DMS114 treated with DMSO at 0.1 percent for 48 hours (cell line): Measurements from ENCODE around the gene ERBB4.
"Not testable (repeated sequence)": the region's sequence is repeated elsewhere in the genome, so short reads cannot be mapped to it uniquely, and the experiment has no call there.

ENCODE experiments used
- DNase-seq: peaks from one replicate; lab custom pipeline; 2025; ENCODE audit not compliant: unreplicated experiment; lab: John Stamatoyannopoulos, UW

The ERBB4 gene

GRCh38 chr2:212228743-212229171, 309.8 kb downstream of the ERBB4 start:
- DNase-seq, result no peak

GRCh38 chr2:212227755-212228154, 310.8 kb downstream of the ERBB4 start:
- no peak for DNase-seq

GRCh38 chr2:212226114-212226513, 312.5 kb downstream of the ERBB4 start:
- DNase-seq, result no peak

- DNase-seq, result no peak
Observed at GRCh38 chr2:212223696-212224095, 314.9 kb downstream of the ERBB4 start.

GRCh38 chr2:212213191-212213590, 325.4 kb downstream of the ERBB4 start:
- no peak for DNase-seq

GRCh38 chr2:212208467-212208866, 330.1 kb downstream of the ERBB4 start:
- DNase-seq, result no peak

- DNase-seq, result no peak
Observed at GRCh38 chr2:212197776-212198175, 340.8 kb downstream of the ERBB4 start.

GRCh38 chr2:212195626-212196025, 343.0 kb downstream of the ERBB4 start:
- no peak for DNase-seq

GRCh38 chr2:212194396-212194795, 344.2 kb downstream of the ERBB4 start:
- no peak for DNase-seq

GRCh38 chr2:212193803-212194202, 344.8 kb downstream of the ERBB4 start:
- DNase-seq, result no peak

GRCh38 chr2:212193056-212193455, 345.5 kb downstream of the ERBB4 start:
- DNase-seq, result no peak

GRCh38 chr2:212191438-212191837, 347.2 kb downstream of the ERBB4 start:
- not testable (repeated sequence) for DNase-seq

- DNase-seq, result no peak
Observed at GRCh38 chr2:212186166-212186565, 352.4 kb downstream of the ERBB4 start.

- DNase-seq, result no peak
Observed at GRCh38 chr2:212181646-212182045, 357.0 kb downstream of the ERBB4 start.

- DNase-seq, result no peak
Observed at GRCh38 chr2:212180408-212181083, 358.1 kb downstream of the ERBB4 start.

GRCh38 chr2:212177724-212178123, 360.9 kb downstream of the ERBB4 start:
- no peak for DNase-seq

GRCh38 chr2:212176151-212176550, 362.5 kb downstream of the ERBB4 start:
- no peak for DNase-seq

- no peak for DNase-seq
Observed at GRCh38 chr2:212173756-212174510, 364.7 kb downstream of the ERBB4 start.

GRCh38 chr2:212173331-212173730, 365.3 kb downstream of the ERBB4 start:
- no peak for DNase-seq

- no peak for DNase-seq
Observed at GRCh38 chr2:212170382-212170781, 368.2 kb downstream of the ERBB4 start.

- no peak for DNase-seq
Observed at GRCh38 chr2:212158081-212158480, 380.5 kb downstream of the ERBB4 start.

- DNase-seq, result no peak
Observed at GRCh38 chr2:212157012-212157411, 381.6 kb downstream of the ERBB4 start.

GRCh38 chr2:212156088-212156487, 382.5 kb downstream of the ERBB4 start:
- no peak for DNase-seq
